ENCODE data around the gene ETV6.

Gene ETV6

GRCh38 chr12:11756523-11756922 lies 107.0 kb downstream of the ETV6 start:
- TF ChIP-seq CTCF (conservative IDR thresholded peaks at IDR 0.05; ENCODE audit: low read depth, low read length), result no peak
- Histone ChIP-seq H3K4me3 (IDR thresholded peaks at IDR 0.05; ENCODE audit: insufficient read depth, low read depth, low read length) (no peak overlapping the region), H3K27me3 (ENCODE audit: insufficient read depth, low read depth) (no peaks in the 10 kb centered on the region), H3K4me2 (peak overlapping the region; percentile 66), H3K9ac (no peak overlapping the region), H3K36me3 (ENCODE audit: insufficient read depth) (no peaks in the 10 kb centered on the region), H4K20me1 (ENCODE audit: insufficient read depth) (no peaks in the 10 kb centered on the region), H3K79me2 (ENCODE audit: insufficient read depth, low read depth) (no peaks in the 10 kb centered on the region), H3K4me1 (ENCODE audit: low read depth, poor library complexity, severe bottlenecking) (peaks cover 99% of the 10 kb centered on the region), H3K27ac (no peak overlapping the region; the same call in 1 of the 2 replicates), H2AFZ (ENCODE audit: low read depth) (no peak overlapping the region)

- peak overlapping the region; percentile 66 for H3K4me2 ChIP-seq
- no peaks in the 10 kb centered on the region for H4K20me1 ChIP-seq (ENCODE audit: insufficient read depth)
- peaks cover 99% of the 10 kb centered on the region for H3K4me1 ChIP-seq (ENCODE audit: low read depth, poor library complexity, severe bottlenecking)
- no peak for TF ChIP-seq CTCF (conservative IDR thresholded peaks at IDR 0.05; ENCODE audit: low read depth, low read length)
- H3K9ac ChIP-seq, result no peak overlapping the region
- no peak overlapping the region for H2AFZ ChIP-seq (ENCODE audit: low read depth)
- H3K27ac ChIP-seq, result peak overlapping the region; percentile 50; the same call in 1 of the 2 replicates
- no peak overlapping the region for H3K4me3 ChIP-seq (IDR thresholded peaks at IDR 0.05; ENCODE audit: insufficient read depth, low read depth, low read length)
- no peaks in the 10 kb centered on the region for H3K27me3 ChIP-seq (ENCODE audit: insufficient read depth, low read depth)
- H3K79me2 ChIP-seq (ENCODE audit: insufficient read depth, low read depth), result no peaks in the 10 kb centered on the region
- no peaks in the 10 kb centered on the region for H3K36me3 ChIP-seq (ENCODE audit: insufficient read depth)
Observed at GRCh38 chr12:11757095-11757494, 107.6 kb downstream of the ETV6 start.

- H4K20me1 ChIP-seq (ENCODE audit: insufficient read depth), result no peaks in the 10 kb centered on the region
- H3K4me3 ChIP-seq (IDR thresholded peaks at IDR 0.05; ENCODE audit: insufficient read depth, low read depth, low read length), result no peak overlapping the region
- H3K27me3 ChIP-seq (ENCODE audit: insufficient read depth, low read depth), result no peaks in the 10 kb centered on the region
- no peak overlapping the region for H3K9ac ChIP-seq
- no peaks in the 10 kb centered on the region for H3K79me2 ChIP-seq (ENCODE audit: insufficient read depth, low read depth)
- TF ChIP-seq CTCF (conservative IDR thresholded peaks at IDR 0.05; ENCODE audit: low read depth, low read length), result no peak
- peak overlapping the region; percentile 66 for H3K4me2 ChIP-seq
- H2AFZ ChIP-seq (ENCODE audit: low read depth), result no peak overlapping the region
- H3K27ac ChIP-seq, result peak overlapping the region; percentile 50
- H3K4me1 ChIP-seq (ENCODE audit: low read depth, poor library complexity, severe bottlenecking), result peaks cover 99% of the 10 kb centered on the region
- no peaks in the 10 kb centered on the region for H3K36me3 ChIP-seq (ENCODE audit: insufficient read depth)
Observed at GRCh38 chr12:11757531-11757930, 108.1 kb downstream of the ETV6 start.

GRCh38 chr12:11758087-11758486 lies 108.6 kb downstream of the ETV6 start:
- Histone ChIP-seq H2AFZ (ENCODE audit: low read depth) (no peak overlapping the region), H3K36me3 (ENCODE audit: insufficient read depth) (no peaks in the 10 kb centered on the region), H3K79me2 (ENCODE audit: insufficient read depth, low read depth) (no peaks in the 10 kb centered on the region), H3K4me3 (IDR thresholded peaks at IDR 0.05; ENCODE audit: insufficient read depth, low read depth, low read length) (no peak overlapping the region), H4K20me1 (ENCODE audit: insufficient read depth) (no peaks in the 10 kb centered on the region), H3K27ac (peak overlapping the region; percentile 50), H3K9ac (no peak overlapping the region), H3K4me2 (peak overlapping the region; percentile 66), H3K27me3 (ENCODE audit: insufficient read depth, low read depth) (no peaks in the 10 kb centered on the region), H3K4me1 (ENCODE audit: low read depth, poor library complexity, severe bottlenecking) (peaks cover 99% of the 10 kb centered on the region)
- TF ChIP-seq CTCF (conservative IDR thresholded peaks at IDR 0.05; ENCODE audit: low read depth, low read length), result no peak

All from KMS-11 (cell line).